Immature natural killer cell (primary cell): ENCODE data around the gene PEF1. TPM values are rescaled to one million over a fixed set of nuclear protein-coding genes. Genes with fewer than 3 reads are reported as not detected.
A peak's percentile ranks its signal among the peaks of the same experiment; 100 is the strongest.

Experiments
- DNase-seq, 3 donors: peaks; one replicate each; pipeline ENCODE4 v3.0.0; 2022; ENCODE audit warnings: mixed read lengths in 1 of 3
- H3K27ac Mint-ChIP-seq, 6 donors: one replicate each; pipeline ENCODE4 v1.8.0; 2020; ENCODE audit warnings: mixed read lengths in 6 of 6, mild to moderate bottlenecking in 5 of 6, inconsistent platforms in 4 of 6, moderate library complexity in 3 of 6
- H3K27me3 Mint-ChIP-seq, 3 donors: one replicate each; pipeline ENCODE4 v1.8.0; 2020 to 2021; ENCODE audit warnings: low read depth in 3 of 3, mild to moderate bottlenecking in 3 of 3, mixed read lengths in 3 of 3, moderate library complexity in 3 of 3, inconsistent platforms in 1 of 3
- H3K36me3 Mint-ChIP-seq, 3 donors: one replicate each; pipeline ENCODE4 v1.8.0; 2020; ENCODE audit warnings: mixed read lengths in 3 of 3, inconsistent platforms in 2 of 3, mild to moderate bottlenecking in 2 of 3
- H3K4me1 Mint-ChIP-seq, 2 donors: one replicate each; pipeline ENCODE4 v1.8.0; 2020; ENCODE audit warnings: inconsistent platforms in 2 of 2, mild to moderate bottlenecking in 2 of 2, mixed read lengths in 2 of 2, moderate library complexity in 1 of 2
- H3K4me3 Mint-ChIP-seq, 5 donors: one replicate each; pipeline ENCODE4 v1.8.0; 2020; ENCODE audit warnings: mild to moderate bottlenecking in 5 of 5, mixed read lengths in 5 of 5, inconsistent platforms in 3 of 5, moderate library complexity in 3 of 5
- H3K9me3 Mint-ChIP-seq, 6 donors: one replicate each; pipeline ENCODE4 v1.8.0; 2020; ENCODE audit warnings: mild to moderate bottlenecking in 6 of 6, mixed read lengths in 6 of 6, inconsistent platforms in 4 of 6, moderate library complexity in 3 of 6
- polyA plus RNA-seq, 3 donors: library from polyadenylated mRNA; unstranded; fragments of 300-500 nt; fragmentation: Illumina TruSeq; gene quantifications; one replicate each; pipeline ENCODE4 v1.2.3, GENCODE V29; 2021

PEF1 gene
- polyA plus RNA-seq, 3 donors from 2014 or later: 108 to 224 (median 119) TPM

- Mint-ChIP-seq H3K27ac (no peak overlapping the region), H3K36me3 (no peaks in the 10 kb centered on the region), H3K4me1 (no peaks in the 10 kb centered on the region), H3K27me3 (peaks cover 0 to 9% (median 2%) of the 10 kb centered on the region in 3 donors), H3K4me3 (no peak overlapping the region), H3K9me3 (no peaks in the 10 kb centered on the region)
- DNase-seq: no peak
Measured at GRCh38 chr1:31657020-31657804, 12.5 kb upstream of the PEF1 start.

DNA sequence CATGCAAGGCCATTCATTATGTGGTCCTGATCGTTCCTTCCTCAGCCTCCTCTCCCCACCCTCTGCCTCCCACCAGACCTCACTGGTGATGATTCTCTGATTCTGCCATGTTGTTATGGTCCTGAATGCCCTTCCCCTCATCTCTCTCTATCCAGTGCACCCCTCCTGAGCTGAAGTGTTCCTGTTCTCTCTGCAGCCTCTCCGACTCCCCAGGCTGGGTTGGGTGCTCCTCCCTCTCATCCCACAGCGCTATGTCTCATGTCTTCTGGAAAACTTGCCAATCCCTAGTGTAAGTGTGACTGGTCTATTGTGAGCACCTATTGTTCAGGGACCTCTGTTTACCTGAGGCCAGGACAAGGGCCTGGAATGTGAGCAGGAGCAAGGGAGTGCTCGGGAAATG lies 11.1 kb upstream of the PEF1 start:
- Mint-ChIP-seq H3K27me3 (peaks cover 0 to 9% (median 2%) of the 10 kb centered on the region in 3 donors), H3K4me1 (no peaks in the 10 kb centered on the region), H3K4me3 (no peak overlapping the region), H3K36me3 (no peaks in the 10 kb centered on the region), H3K9me3 (no peaks in the 10 kb centered on the region), H3K27ac (no peak overlapping the region)
- DNase-seq: no peak

DNA sequence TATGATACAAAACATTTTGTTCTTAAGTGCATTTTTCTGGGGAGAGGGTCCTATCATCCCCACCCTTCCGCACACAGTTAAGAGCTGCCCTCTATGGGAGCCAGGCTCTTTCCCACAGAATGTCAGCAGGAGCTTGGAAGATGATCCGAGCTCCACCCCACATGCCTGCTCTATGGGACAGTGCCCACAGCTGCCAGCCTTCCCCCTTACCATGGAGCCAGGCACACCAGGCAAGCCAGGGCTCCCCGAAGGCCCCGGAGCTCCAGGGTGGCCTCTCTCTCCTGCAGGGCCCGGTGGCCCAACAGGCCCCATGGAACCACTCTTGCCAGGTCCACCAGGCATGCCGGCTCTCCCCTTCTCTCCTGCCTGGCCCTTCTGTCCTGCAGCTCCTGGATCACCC lies 10.4 kb upstream of the PEF1 start:
- no peak overlapping the region for H3K27ac Mint-ChIP-seq
- no peaks in the 10 kb centered on the region for H3K4me1 Mint-ChIP-seq

GRCh38 chr1:31654474-31654776 lies 9.7 kb upstream of the PEF1 start:
- Mint-ChIP-seq H3K4me1 (no peaks in the 10 kb centered on the region), H3K27me3 (peaks cover 0 to 9% (median 0%) of the 10 kb centered on the region in 3 donors), H3K36me3 (no peaks in the 10 kb centered on the region), H3K27ac (no peak overlapping the region), H3K9me3 (no peaks in the 10 kb centered on the region), H3K4me3 (no peak overlapping the region)
- DNase-seq: no peak

More for the DNA sequence above, 10.4 kb upstream of the PEF1 start:
- Mint-ChIP-seq H3K36me3 (no peaks in the 10 kb centered on the region), H3K4me3 (no peak overlapping the region), H3K27me3 (peaks cover 0 to 9% (median 0%) of the 10 kb centered on the region in 3 donors), H3K9me3 (no peaks in the 10 kb centered on the region)
- DNase-seq: no peak

GRCh38 chr1:31653717-31654473 lies 9.2 kb upstream of the PEF1 start:
- H3K36me3 Mint-ChIP-seq: no peaks in the 10 kb centered on the region
- no peaks in the 10 kb centered on the region for H3K9me3 Mint-ChIP-seq
- no peak for DNase-seq
- H3K27ac Mint-ChIP-seq: no peak overlapping the region
- H3K4me1 Mint-ChIP-seq: no peaks in the 10 kb centered on the region
- peaks cover 0 to 9% (median 0%) of the 10 kb centered on the region in 3 donors for H3K27me3 Mint-ChIP-seq
- no peak overlapping the region for H3K4me3 Mint-ChIP-seq

DNA sequence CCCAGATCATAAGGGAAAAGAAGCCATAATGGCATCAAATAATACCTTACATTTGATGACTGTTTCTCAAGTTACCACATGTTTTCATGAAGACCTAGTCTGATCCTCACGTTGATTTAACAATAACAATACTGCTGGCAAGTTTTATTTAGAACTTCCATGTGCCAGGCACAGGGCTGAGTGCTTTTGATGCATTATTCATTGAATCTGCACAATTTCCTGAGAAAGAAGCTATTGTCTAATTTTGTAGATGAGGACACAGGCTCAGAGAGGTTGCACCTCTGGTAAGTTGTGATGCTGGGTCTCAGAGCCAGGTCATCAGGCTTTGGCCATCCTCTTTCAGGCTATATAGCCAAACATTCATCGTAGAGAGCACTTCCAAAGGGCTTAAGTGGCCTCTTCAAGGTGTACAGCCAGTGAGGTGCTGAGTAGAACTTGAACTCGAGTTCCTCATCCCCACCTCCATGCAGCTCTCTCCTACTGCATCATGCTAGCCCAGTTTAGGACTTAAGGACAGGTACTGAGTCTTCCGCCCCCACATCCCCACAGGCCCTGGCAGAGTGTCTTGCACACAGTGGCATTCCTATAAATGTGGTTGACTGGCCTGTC lies 8.3 kb upstream of the PEF1 start:
- Mint-ChIP-seq H3K36me3 (no peaks in the 10 kb centered on the region), H3K4me1 (no peaks in the 10 kb centered on the region), H3K27me3 (peaks cover 0 to 9% (median 0%) of the 10 kb centered on the region in 3 donors), H3K9me3 (no peaks in the 10 kb centered on the region), H3K4me3 (no peak overlapping the region), H3K27ac (no peak overlapping the region)
- no peak for DNase-seq

DNA sequence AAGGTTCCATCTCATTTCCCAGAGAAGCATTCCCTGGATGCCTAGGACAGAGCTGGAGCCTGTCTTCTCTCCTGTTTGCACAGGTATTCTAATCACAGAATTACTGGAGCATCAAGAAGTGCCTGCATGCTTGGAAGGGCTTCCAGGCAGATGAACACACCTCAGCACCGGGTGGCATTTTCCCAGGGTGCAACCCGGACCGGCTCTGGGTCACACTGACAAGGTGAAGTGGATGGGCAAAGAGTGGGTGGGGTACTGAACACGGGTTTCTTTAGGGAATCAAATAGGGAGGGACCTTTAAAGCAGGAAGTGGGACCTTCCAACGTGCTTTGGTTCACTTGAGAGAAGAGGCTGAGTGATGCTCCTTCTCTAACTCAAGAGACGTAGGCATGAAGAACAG lies 7.1 kb upstream of the PEF1 start:
- DNase-seq: no peak
- Mint-ChIP-seq H3K36me3 (peaks cover 0 to 2% (median 0%) of the 10 kb centered on the region in 3 donors), H3K27ac (no peak overlapping the region), H3K4me1 (peaks cover 5 to 6% of the 10 kb centered on the region in 2 donors), H3K9me3 (no peaks in the 10 kb centered on the region), H3K4me3 (no peak overlapping the region), H3K27me3 (peaks cover 0 to 3% (median under 1%) of the 10 kb centered on the region in 3 donors)

DNA sequence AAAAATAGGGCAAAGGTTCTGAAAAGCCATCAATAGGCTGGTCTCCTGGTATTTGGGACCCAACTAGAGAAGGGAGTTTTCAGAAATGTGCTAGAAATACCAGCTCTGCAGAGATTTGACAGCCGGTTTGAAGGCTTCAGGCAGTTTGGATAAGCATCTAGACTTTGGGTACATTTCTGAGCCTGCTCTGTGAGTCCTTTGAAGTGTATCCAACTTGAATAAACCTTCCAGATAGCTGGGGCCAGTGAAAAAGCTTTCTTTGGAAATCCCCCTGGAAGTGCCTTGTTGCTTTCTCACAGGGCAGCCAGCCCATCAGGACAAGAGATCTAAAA lies 6.4 kb upstream of the PEF1 start:
- H3K27me3 Mint-ChIP-seq: peaks cover 0 to 4% (median 2%) of the 10 kb centered on the region in 3 donors
- no peak overlapping the region for H3K4me3 Mint-ChIP-seq
- H3K27ac Mint-ChIP-seq: no peak overlapping the region
- no peaks in the 10 kb centered on the region for H3K9me3 Mint-ChIP-seq
- no peak for DNase-seq
- H3K4me1 Mint-ChIP-seq: peaks cover 12% of the 10 kb centered on the region in 2 donors
- peaks cover 0 to 4% (median 0%) of the 10 kb centered on the region in 3 donors for H3K36me3 Mint-ChIP-seq

GRCh38 chr1:31650161-31651088 lies 5.7 kb upstream of the PEF1 start:
- no peak overlapping the region for H3K4me3 Mint-ChIP-seq
- no peaks in the 10 kb centered on the region for H3K9me3 Mint-ChIP-seq
- no peak overlapping the region for H3K27ac Mint-ChIP-seq
- peaks cover 0 to 4% (median 2%) of the 10 kb centered on the region in 3 donors for H3K27me3 Mint-ChIP-seq
- H3K36me3 Mint-ChIP-seq: peaks cover 0 to 4% (median 0%) of the 10 kb centered on the region in 3 donors
- no peak for DNase-seq
- H3K4me1 Mint-ChIP-seq: peaks cover 19% of the 10 kb centered on the region in 2 donors

DNA sequence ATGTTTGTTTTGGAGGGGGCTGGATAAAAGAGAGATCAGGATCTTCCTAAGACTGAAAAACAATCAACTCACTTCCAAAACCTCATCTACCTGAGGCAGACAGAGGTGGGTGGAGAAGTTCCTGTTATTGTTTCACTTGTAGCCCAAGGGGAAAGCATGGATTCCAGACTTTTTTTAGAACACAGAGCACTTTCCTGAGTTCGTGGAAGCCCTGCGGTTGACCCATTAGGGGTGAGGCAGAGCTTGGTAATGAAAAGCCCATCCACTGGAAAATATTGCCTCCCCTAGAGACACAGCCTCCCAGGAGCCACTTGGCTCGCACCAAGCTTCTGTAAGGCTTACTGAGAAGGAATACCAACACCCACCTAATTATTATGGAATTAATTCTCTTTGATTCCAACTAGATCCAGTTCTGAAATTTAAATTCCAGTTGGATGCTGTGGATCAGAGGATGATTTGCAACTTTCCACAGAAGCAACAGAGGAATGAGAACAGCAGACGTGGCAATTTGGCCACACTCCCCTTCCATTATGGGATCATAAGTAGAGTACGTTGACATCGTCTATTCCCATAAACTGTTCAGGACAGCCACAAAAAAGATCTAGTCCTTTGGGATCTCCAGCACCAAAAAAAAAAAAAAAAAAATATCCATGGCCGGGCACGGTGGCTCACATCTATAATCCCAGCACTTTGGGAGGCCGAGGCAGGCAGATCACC lies 4.1 kb upstream of the PEF1 start:
- Mint-ChIP-seq H3K27me3 (peaks cover 7 to 15% (median 12%) of the 10 kb centered on the region in 3 donors), H3K9me3 (no peaks in the 10 kb centered on the region), H3K36me3 (peaks cover 0 to 4% (median 0%) of the 10 kb centered on the region in 3 donors), H3K4me1 (peaks cover 33 to 34% of the 10 kb centered on the region in 2 donors), H3K27ac (no peak overlapping the region), H3K4me3 (no peak overlapping the region)
- no peak for DNase-seq

DNA sequence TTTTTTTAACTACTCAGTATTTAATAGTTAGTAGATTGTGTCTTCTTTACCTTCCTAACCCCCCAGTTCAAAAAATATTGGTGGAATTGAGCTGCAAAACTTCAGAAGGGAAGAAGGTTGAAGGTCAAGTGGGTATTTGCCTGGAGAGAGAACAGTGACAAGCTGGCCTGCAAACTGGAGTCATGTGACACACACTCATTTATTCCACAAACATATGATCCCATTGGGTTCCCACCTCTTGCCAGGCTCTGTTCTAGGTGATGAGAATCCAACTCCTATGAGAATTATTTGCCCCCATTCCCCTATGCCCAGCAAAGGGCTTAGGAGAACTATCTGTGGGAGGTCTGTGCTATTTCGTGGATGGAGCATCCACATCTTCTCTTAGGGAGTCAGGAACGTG lies 3.5 kb upstream of the PEF1 start:
- H3K9me3 Mint-ChIP-seq: no peaks in the 10 kb centered on the region
- H3K27me3 Mint-ChIP-seq: peaks cover 7 to 15% (median 12%) of the 10 kb centered on the region in 3 donors
- peak overlapping the region in 1 of 6 donors; percentile 62 for H3K27ac Mint-ChIP-seq
- DNase-seq: no peak
- no peak overlapping the region for H3K4me3 Mint-ChIP-seq
- H3K36me3 Mint-ChIP-seq: peaks cover 0 to 4% (median 0%) of the 10 kb centered on the region in 3 donors
- H3K4me1 Mint-ChIP-seq: peaks cover 38 to 40% of the 10 kb centered on the region in 2 donors

DNA sequence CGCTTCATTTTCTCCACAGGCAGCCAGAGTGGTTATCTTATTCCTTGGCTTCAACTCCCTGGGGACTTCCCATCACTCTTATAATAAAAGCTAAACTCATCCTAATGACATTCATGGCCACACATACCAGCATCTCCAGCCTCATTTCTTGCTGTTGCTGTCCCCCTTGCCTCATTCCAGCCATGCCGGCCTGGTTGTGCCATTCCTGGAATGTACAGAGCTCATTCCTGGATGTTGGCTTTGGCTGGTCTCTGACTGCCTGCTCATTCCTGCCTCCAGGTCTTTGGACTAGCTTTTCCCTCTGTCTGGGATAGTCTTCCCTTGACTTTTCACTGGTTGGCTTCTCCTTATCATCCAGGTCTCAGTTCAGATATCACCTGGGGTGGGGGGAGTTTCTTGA lies 2.4 kb upstream of the PEF1 start:
- H3K9me3 Mint-ChIP-seq: no peaks in the 10 kb centered on the region
- H3K27me3 Mint-ChIP-seq: peaks cover 7 to 15% (median 12%) of the 10 kb centered on the region in 3 donors
- H3K4me3 Mint-ChIP-seq: peak overlapping the region; percentile 48 to 100 (median 99)
- H3K4me1 Mint-ChIP-seq: peaks cover 41% of the 10 kb centered on the region in 2 donors
- no peak for DNase-seq
- H3K27ac Mint-ChIP-seq: peak overlapping the region in 5 of 6 donors; percentile 78 to 100 (median 100)
- peaks cover 0 to 4% (median 0%) of the 10 kb centered on the region in 3 donors for H3K36me3 Mint-ChIP-seq
